GM13976 (cell line): ENCODE results near the gene SLC35F3.

Experiments used
- DNase-seq: peaks from one replicate; pipeline ENCODE4 v3.0.0; 2012; ENCODE audit warnings: low spot score
- CTCF ChIP-seq: IDR thresholded peaks from 2 replicates; pipeline ENCODE4 v1.5.1; 2012; ENCODE audit warnings: borderline replicate concordance, mild to moderate bottlenecking; ENCODE audit not compliant: insufficient read depth; ENCODE audit errors: extremely low read depth, missing control alignments, control extremely low read depth
- in situ Hi-C: fragments of 300-500 bp; cut with MboI; formaldehyde crosslinking; loops from one replicate; pipeline ENCODE4 v1.12.0; 2022; ENCODE audit warnings: low sequenced_read_pairs, mixed read lengths, inconsistent platforms; ENCODE audit not compliant: unreplicated experiment

SLC35F3 gene

GRCh38 chr1:233988963-233989696, 84.7 kb downstream of the SLC35F3 start:
- in situ Hi-C loops = no loop called here
- no peak for TF ChIP-seq CTCF
- no peak for DNase-seq

GRCh38 chr1:233990486-233990885, 86.0 kb downstream of the SLC35F3 start:
- DNase-seq = no peak
- in situ Hi-C loops = no loop called here

GRCh38 chr1:233993651-233994050, 89.2 kb downstream of the SLC35F3 start:
- no peak for DNase-seq
- TF ChIP-seq CTCF = no peak
- in situ Hi-C loops = no loop called here

More at GRCh38 chr1:233990486-233990885, 86.0 kb downstream of the SLC35F3 start:
- TF ChIP-seq CTCF = no peak

- in situ Hi-C loops = no loop called here
- no peak for TF ChIP-seq CTCF
- no peak for DNase-seq
These were observed 89.6 kb downstream of the SLC35F3 start for GRCh38 chr1:233994112-233994511.

- in situ Hi-C loops = no loop called here
- DNase-seq = no peak
- TF ChIP-seq CTCF = no peak
These were observed 94.0 kb downstream of the SLC35F3 start for GRCh38 chr1:233998456-233998855.

GRCh38 chr1:233998891-233999290, 94.4 kb downstream of the SLC35F3 start:
- in situ Hi-C loops = no loop called here
- TF ChIP-seq CTCF = no peak

More at GRCh38 chr1:233998891-233999290, 94.4 kb downstream of the SLC35F3 start:
- no peak for DNase-seq
